ENCODE data around the gene COX11.

COX11 gene

DNA sequence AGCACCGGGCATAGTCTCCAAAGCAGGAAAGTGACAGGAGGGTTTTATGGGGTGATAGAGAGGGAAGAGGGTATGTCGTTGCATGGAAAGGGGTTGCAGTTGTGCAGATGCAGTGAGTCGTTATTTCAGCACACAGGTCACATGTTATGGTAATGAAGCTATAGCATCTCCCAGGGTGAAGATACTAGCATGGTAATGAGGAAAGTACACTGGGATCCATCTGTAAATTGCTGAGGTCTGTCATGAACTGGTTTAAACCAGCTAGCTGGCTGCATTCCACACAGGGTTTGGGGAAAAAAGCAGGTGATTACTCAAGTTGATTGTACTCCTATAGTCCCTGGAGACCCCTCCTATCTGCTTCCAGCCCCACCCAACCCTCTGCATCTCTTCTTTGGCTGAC is 11.7 kb downstream of the COX11 start:
- no peak for DNase-seq

- no peak for DNase-seq
Measured at GRCh38 chr17:54951286-54951685, 17.2 kb downstream of the COX11 start.

DNA sequence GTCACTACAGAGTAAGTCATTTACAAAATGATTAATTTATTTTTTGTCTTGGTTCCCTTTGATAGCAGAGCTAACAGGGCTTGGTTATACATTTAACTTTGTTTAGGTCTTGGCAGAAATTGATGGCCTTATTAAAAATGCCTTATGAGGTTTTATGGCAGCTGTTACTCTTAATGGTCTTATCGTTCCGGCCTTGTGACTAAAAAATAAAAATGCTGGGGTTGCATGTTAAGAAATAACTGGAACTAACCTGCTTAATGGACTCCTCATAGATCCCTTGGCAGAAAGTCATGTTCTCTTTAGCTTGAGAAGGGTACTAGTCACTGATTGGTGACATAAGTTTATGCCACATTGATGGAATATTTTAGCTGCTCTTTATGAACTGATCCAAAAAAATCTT is 18.3 kb downstream of the COX11 start:
- DNase-seq, result no peak

DNA sequence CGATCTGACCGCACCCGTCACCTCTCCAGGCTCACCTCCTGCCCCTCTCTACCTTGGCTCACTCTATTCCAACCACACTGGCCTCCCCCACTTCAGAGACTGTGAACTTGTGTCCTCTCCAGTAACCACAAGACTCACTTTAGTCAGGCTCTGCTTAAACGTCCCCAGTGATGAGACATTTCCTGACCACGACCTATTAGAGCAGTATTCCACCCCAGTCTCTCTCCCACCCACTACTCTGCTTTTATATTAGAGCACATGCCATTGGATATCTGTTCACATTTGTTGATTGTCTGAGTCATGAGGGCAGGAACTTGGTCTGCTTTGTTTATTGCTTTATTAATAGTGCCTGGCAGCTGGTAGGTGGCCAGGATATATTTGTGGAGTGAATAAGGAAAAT is 20.1 kb downstream of the COX11 start:
- DNase-seq, result no peak

DNA sequence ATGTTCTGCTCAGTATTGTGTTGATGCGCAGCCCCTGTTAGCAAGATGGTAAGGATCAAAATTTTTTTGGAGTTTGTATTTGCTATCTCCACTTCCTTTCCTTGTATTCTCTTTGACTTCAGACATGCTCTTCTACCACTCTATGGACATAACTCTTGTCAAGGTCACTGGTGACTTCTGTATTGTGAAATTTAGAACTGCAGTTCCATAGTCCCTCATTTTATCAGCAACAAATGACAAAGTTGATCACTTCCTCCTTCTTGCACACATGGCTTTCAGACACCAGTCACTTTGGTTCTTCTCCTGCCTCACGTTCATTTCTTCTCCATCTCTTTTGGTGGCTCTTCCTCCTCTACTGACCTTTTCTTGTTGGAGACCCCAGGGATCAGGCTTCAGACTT is 21.1 kb downstream of the COX11 start:
- DNase-seq, result no peak

DNA sequence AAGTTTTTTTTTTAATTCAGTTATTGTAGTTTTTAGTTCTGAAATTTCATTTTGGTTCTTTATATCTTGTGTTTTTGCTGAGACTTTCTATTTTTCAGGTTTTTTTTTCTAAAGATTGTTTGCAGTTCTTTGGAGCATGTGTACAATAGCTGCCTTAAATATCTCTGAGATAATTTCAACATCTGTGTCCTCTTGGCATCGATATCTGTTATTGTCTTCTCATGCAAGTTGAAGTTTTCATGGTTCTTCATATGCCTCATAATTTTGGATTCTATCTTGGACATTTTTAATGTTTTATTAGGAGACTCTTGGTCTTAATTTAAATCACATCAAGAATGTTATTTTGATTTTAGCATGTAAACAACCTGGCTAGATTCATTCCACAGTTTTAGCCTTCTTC is 22.8 kb downstream of the COX11 start:
- no peak for DNase-seq

DNA sequence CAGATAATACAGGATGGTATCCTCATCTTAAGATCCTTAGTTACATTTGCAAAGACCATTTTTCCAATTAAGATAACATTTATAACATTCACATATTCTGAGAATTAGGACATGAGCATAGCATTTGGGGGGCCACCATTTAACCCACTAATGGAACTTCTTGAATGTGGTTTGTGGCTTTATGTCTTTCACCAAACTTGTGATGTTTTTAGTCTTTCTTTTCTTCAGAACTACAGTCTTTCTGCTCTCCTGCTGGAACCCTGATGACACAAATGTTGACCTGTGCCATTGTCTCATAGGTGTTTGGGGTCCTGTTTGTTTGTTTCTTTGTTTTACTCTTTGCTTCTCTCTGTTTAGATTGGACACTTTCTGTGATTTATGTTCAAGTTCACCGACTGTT is 23.2 kb downstream of the COX11 start:
- DNase-seq, result no peak

GRCh38 chr17:54944796-54945195 is 23.7 kb downstream of the COX11 start:
- no peak for DNase-seq

GRCh38 chr17:54941285-54941684 is 27.2 kb downstream of the COX11 start:
- DNase-seq, result no peak

- DNase-seq, result no peak
Measured at GRCh38 chr17:54937426-54937825, 31.0 kb downstream of the COX11 start.

DNA sequence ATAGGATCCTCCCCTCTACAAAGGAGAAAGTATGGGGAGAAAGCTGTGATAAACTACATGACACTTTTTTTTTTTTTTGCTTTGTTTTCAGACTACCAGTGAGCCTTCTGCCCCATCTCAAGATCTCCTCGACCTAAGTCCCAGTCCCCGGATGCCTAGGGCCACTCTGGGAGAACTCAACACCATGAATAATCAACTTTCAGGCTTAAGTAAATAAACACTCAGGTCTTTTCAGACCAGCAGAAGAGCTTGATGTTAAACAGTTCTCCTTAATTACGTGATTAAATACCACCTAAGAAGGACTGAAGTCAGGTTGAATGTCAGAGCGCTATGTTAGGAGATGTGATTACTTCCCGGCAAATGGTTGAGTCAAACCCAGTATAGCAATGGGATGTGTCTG is 31.4 kb downstream of the COX11 start:
- no peak for DNase-seq

GRCh38 chr17:54935471-54935870 is 33.0 kb downstream of the COX11 start:
- DNase-seq, result no peak

- DNase-seq, result no peak
Measured at GRCh38 chr17:54933921-54934320, 34.5 kb downstream of the COX11 start.

DNA sequence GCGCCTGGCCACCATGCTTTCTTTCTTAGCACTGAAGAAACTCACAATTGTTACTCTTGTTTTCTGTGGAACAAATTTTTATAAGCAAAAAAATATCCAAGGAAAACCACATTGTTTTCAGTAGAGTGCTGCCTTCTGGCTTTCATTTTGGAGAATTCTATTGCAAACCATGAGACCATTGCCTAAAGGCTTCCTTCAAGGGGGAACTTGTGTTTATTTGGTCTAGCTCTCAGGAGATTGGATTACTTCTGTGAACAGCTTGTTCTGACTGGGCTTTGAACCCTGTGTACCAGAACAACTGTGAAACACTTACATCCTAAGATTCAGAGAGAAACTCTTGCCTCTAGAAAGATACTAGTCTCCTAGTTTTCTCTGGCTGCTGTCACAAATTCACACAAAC is 35.7 kb downstream of the COX11 start:
- DNase-seq, result no peak

DNA sequence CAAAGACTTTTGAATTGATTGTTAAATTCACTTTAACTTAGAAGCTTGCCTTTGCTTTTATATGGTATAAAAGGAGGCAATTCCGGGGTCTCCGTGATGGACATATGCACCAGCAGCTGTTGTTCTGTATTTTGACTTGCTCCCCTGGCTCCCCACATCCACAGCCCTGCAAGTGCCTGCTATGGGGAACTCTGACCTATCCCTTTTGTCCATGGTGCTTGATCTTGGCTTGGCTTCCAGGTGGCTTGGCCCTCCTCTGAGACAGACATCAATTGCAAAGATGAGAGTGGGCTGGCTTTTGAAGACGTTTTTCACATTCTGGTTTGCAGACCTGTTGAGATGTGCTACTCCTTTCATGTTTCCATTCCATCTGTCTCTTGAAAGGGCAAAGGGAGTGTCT is 40.9 kb downstream of the COX11 start:
- DNase-seq, result no peak

- no peak for DNase-seq
Measured at GRCh38 chr17:54924405-54924804, 44.0 kb downstream of the COX11 start.

- no peak for DNase-seq
Measured at GRCh38 chr17:54920819-54921218, 47.6 kb downstream of the COX11 start.

GRCh38 chr17:54919425-54919824 is 49.0 kb downstream of the COX11 start:
- DNase-seq, result no peak

DNA sequence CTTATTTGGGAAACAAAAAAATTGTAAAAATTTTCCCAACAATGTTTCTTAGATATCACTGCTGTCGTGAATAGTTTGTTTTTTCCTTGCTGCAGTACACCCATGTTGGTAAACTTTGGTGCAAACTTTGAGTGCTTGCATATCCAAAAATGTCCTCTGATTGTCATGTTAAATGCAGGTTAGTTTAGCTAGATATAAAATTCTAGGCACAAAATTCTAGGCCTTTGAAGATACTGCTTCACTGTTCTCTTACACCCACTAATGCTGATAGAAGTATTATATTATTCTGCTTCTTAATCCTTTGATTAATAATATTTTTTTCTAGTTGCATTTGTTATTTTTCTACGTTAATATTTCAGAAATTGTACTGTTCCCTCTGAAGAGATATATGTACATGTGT is 51.7 kb downstream of the COX11 start:
- DNase-seq, result no peak
